Skin of body (tissue), 2 donors: Measurements from ENCODE around the gene TMEM131. TPM values are rescaled to one million over a fixed set of nuclear protein-coding genes. Genes with fewer than 3 reads are reported as not detected.

ENCODE experiments used
- DNase-seq: peaks from one replicate; lab custom pipeline; 2025; lab: John Stamatoyannopoulos, UW
- total RNA-seq: library from RNA; depleted of rRNA; stranded (reverse); fragments of >200 nt; gene quantifications from one replicate; pipeline ENCODE4 v1.2.3, GENCODE V29; 2014

TMEM131 gene
- total RNA-seq, 1 donor from 2014 or later, result 44.8 TPM

GRCh38 chr2:97816411-97816810, 179.3 kb downstream of the TMEM131 start:
- DNase-seq, result no peak

- DNase-seq, result no peak
Measured at GRCh38 chr2:97812931-97813330, 182.8 kb downstream of the TMEM131 start.

DNA sequence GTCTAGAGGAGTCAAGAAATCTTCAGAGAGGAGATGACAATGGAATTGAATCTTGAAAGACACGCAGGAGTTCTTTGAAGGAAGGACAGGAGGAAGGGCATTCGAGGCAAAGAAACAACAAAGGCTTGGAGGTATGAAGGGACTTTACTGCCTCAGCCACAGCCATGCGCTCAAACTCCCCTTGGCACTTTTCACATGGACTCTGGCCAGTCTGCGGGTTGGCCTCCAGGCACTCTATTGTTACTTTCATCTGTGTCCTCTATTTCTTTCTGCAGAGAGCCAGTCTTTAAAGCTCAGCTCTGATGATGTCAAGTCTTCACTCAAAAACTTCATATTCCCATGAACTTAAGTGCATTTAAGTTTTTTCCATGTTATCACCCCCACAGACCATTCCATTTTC, 186.9 kb downstream of the TMEM131 start:
- no peak for DNase-seq

DNA sequence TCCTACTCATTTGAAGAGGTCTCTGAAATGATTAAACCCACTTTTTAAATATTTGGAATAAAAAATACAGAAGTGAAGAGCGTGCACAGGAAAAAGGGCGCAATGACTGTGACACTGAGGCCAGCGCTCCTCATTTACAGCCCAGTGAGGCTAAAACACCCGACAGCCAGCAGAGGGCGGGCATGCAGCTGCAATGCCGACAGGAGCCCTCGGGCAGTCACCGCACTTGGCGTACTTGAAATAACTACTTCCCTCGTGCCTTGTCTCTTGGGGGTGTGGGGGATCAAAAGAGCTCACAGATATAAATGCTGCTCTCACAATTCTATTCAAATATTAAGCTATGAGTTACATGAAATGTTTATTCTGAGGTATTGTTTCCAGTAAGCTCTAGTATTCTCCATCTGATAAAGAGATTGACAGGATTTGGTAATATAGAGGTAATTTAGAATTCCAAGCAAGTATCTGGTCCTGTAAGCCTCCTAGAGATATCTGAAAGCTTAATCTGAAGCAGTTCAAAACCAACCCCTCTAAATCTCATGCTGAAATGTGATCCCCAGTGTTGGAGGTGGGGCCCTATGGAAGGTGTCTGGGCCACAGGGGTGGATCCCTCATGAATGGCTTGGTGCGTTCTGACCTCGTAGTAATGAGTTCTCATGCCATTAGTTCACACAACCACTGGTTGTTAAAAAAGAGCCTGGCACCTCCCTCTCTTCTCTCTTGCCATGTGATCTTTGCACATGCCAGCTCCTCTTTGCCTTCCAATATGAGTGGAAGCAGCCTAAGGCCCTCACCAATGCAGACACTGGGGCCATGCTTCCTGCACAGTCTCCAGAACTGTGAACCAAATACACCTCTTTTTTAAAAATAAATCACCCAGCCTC, 188.8 kb downstream of the TMEM131 start:
- peak; percentile 81 for DNase-seq

- DNase-seq, result no peak
Measured at GRCh38 chr2:97805776-97806175, 190.0 kb downstream of the TMEM131 start.

- DNase-seq, result no peak
Measured at GRCh38 chr2:97801028-97801427, 194.7 kb downstream of the TMEM131 start.

DNA sequence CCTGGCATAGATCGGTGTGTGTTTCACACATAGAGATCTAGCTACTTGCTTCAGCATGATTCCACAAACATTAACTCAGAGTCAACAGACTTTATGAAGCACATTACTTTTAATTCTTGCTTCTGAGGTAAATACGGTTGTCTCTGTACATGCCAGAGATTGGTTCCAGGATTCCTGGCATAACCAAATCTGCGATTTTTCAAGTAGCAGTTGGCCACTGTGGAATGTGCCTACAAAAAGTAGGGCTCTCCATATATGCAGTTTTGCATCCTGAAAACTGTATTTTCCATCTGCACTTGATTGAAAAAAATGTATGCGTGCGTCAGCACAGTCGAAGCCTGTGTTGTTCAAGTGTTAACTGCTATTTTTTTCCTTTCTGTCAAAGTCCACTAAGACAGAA, 197.3 kb downstream of the TMEM131 start:
- no peak for DNase-seq

- no peak for DNase-seq
Measured at GRCh38 chr2:97797355-97797754, 198.4 kb downstream of the TMEM131 start.

- DNase-seq, result no peak
Measured at GRCh38 chr2:97796465-97797126, 199.2 kb downstream of the TMEM131 start.

GRCh38 chr2:97792416-97792815, 203.3 kb downstream of the TMEM131 start:
- no peak for DNase-seq

GRCh38 chr2:97788986-97789644, 206.6 kb downstream of the TMEM131 start:
- DNase-seq, result no peak

- no peak for DNase-seq
Measured at GRCh38 chr2:97785818-97786217, 209.9 kb downstream of the TMEM131 start.

- no peak for DNase-seq
Measured at GRCh38 chr2:97784953-97785352, 210.8 kb downstream of the TMEM131 start.

DNA sequence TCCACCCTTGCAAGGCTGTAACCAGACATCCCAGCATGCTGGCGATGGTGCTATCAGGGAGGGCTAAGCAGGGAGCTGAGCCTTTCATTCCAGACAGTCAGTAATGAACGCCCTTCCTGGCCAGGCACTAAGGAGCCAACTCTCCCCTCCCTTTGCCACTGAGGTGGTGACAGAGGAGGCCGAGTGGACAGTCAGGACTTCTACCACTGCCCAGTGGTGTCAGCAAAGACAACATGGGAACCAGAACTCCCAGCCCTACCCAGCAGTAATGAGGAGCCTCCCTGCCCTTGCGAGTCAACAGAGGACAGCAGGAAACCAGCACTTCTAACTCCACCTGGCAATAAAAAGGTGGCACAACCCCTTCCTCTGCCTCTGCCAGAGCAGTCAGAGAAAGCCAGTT, 213.8 kb downstream of the TMEM131 start:
- no peak for DNase-seq

- DNase-seq, result no peak
Measured at GRCh38 chr2:97779141-97779540, 216.6 kb downstream of the TMEM131 start.

- DNase-seq, result no peak
Measured at GRCh38 chr2:97775074-97775473, 220.7 kb downstream of the TMEM131 start.

- no peak for DNase-seq
Measured at GRCh38 chr2:97774425-97774824, 221.3 kb downstream of the TMEM131 start.

GRCh38 chr2:97770445-97770844, 225.3 kb downstream of the TMEM131 start:
- no peak for DNase-seq

GRCh38 chr2:97769711-97770110, 226.0 kb downstream of the TMEM131 start:
- DNase-seq, result no peak

GRCh38 chr2:97769308-97769707, 226.4 kb downstream of the TMEM131 start:
- DNase-seq, result no peak

DNA sequence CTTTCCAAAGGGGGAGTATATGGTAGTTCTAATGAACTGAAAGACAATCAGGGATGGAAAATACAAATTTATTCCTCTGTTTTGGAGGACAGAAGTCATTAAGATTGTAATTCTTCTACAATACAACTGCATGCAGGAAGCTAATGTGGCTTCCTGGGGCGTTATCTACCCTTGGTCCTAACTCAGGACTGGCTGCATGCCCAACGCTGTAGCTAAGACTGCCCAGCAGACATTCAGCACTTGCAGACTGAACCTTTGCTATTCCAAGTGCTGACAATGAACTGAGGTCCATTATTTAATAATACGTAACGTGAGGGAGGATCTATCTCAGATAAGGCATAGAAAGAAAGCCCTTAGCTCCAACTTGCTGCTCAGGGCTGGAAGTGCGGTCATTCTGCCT, 229.2 kb downstream of the TMEM131 start:
- DNase-seq, result no peak

DNA sequence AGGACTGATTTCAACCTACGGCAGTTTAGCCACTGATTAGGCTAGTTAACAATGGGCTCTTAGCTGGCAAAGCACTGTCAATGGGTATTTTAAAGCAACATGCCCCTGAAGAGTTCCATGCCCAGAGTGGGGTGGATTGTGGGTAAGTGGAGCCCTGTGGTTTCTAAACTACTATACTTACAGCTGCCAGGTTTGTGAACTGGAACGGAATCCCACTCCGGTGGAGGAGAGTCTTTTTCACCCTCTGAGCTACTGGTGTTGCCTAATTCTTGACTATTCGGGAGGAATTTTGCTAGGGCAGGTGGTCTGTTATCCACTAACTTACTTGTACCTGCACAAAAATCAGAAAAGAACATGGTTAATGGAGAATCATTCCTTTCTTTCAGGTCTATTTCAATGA, 229.8 kb downstream of the TMEM131 start:
- DNase-seq, result no peak
